Hepatocyte (in vitro differentiated cells): Measurements from ENCODE around the gene TMEM178A. TPM values are rescaled to one million over a fixed set of nuclear protein-coding genes. Genes with fewer than 3 reads are reported as not detected.

ENCODE experiments used
- DNase-seq: peaks from one replicate; pipeline ENCODE4 v3.0.0-alpha.2; 2016; ENCODE audit warnings: low spot score
- H2AFZ ChIP-seq: fragments of 200-600 bp; sonication (generic); 2 replicates; pipeline ENCODE4 v1.6.0; 2016; ENCODE audit warnings: antibody characterized with exemption, mild to moderate bottlenecking
- H3K27ac ChIP-seq: fragments of 200-600 bp; sonication (generic); 2 replicates; pipeline ENCODE4 v1.5.1; 2016; ENCODE audit warnings: mild to moderate bottlenecking
- H3K27me3 ChIP-seq: fragments of 200-600 bp; sonication (generic); 2 replicates; pipeline ENCODE4 v1.6.1; 2016
- H3K36me3 ChIP-seq: fragments of 200-600 bp; sonication (generic); replicated peaks from 2 replicates; pipeline ENCODE4 v1.5.1; 2016; ENCODE audit warnings: low read depth; ENCODE audit not compliant: insufficient read depth
- H3K4me1 ChIP-seq: fragments of 200-600 bp; sonication (generic); 2 replicates; pipeline ENCODE4 v1.5.1; 2016; ENCODE audit warnings: mild to moderate bottlenecking, moderate library complexity; ENCODE audit not compliant: insufficient read depth
- H3K4me2 ChIP-seq: fragments of 200-600 bp; sonication (generic); 2 replicates; pipeline ENCODE4 v1.6.0; 2016
- H3K4me3 ChIP-seq: fragments of 200-600 bp; sonication (generic); 2 replicates; pipeline ENCODE4 v1.5.1; 2016; ENCODE audit warnings: mild to moderate bottlenecking
- H3K79me2 ChIP-seq: fragments of 200-600 bp; sonication (generic); 2 replicates; pipeline ENCODE4 v1.6.0; 2017; ENCODE audit warnings: mild to moderate bottlenecking
- H3K9me2 ChIP-seq: fragments of 200-600 bp; sonication (generic); replicated peaks from 2 replicates; pipeline ENCODE4 v1.6.0; 2017; ENCODE audit warnings: mild to moderate bottlenecking; ENCODE audit not compliant: insufficient read depth
- H3K9me3 ChIP-seq: fragments of 200-600 bp; sonication (generic); 2 replicates; pipeline ENCODE4 v1.5.1; 2016; ENCODE audit warnings: low read depth, mild to moderate bottlenecking
- H4K20me1 ChIP-seq: fragments of 200-600 bp; sonication (generic); 2 replicates; pipeline ENCODE4 v1.6.0; 2016; ENCODE audit warnings: mild to moderate bottlenecking; ENCODE audit not compliant: insufficient read depth, poor library complexity, severe bottlenecking
- EZH2 ChIP-seq: fragments of 200-600 bp; sonication (generic); IDR thresholded peaks from 2 replicates; pipeline ENCODE4 v1.6.1; 2016; ENCODE audit warnings: antibody characterized with exemption, mild to moderate bottlenecking, borderline replicate concordance
- EZH2phosphoT487 ChIP-seq: fragments of 200-600 bp; sonication (generic); IDR thresholded peaks from one replicate; pipeline ENCODE4 v1.6.1; 2018; ENCODE audit warnings: antibody characterized with exemption, mild to moderate bottlenecking, low read depth, moderate library complexity; ENCODE audit not compliant: unreplicated experiment, severe bottlenecking
- WGBS: methylation state at CpG from one replicate; pipeline ENCODE4 v1.1.6; 2016; ENCODE audit warnings: low lambda C conversion rate; ENCODE audit errors: missing lambda C conversion rate; 5-methylcytosine and 5-hydroxymethylcytosine counted together
- polyA plus RNA-seq: library from polyadenylated mRNA; unstranded; fragments of >200 nt; fragmentation: Nextera tagmentation; extraction: Ambion mirVana; gene quantifications from 2 replicates; pipeline ENCODE4 v1.2.1, GENCODE V29; 2016
- total RNA-seq: library from RNA; depleted of rRNA; stranded (reverse); fragments of >200 nt; gene quantifications from 2 replicates; pipeline ENCODE4 v1.2.3, GENCODE V29; 2014
- TF ChIP-seq, protein P1 (sequence below): fragments of 200-600 bp; sonication (generic); IDR thresholded peaks from 2 replicates; pipeline ENCODE4 v1.5.1; 2016; ENCODE audit warnings: antibody characterized with exemption, mild to moderate bottlenecking; ENCODE audit not compliant: poor library complexity

TMEM178A gene
- total and polyA plus RNA-seq, 2 experiments from 2014 or later: 3.9 to 6.6 TPM

DNA sequence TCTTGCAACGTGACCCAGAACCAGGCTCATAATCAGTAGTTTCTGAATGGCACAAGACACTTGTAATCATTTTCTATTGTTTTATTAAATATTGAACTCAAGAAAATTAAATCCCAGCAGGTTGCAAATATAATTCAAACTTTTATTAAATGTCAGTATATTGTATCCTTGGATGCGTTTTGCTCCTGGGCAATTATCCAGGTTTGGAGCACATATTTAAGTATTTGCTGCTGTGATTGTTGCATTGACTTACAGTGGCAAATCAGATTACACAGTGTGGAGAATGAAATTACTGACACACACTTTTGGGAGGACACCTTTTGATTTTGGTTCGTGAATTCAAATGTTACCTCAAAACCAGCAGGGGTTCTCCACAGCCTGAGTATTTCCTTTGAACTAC lies 27.1 kb upstream of the TMEM178A start:
- no peak overlapping the region for H3K4me2 ChIP-seq
- TF ChIP-seq EZH2phosphoT487 (no peak), EZH2 (no peak)
- TF ChIP-seq, protein P1, sequence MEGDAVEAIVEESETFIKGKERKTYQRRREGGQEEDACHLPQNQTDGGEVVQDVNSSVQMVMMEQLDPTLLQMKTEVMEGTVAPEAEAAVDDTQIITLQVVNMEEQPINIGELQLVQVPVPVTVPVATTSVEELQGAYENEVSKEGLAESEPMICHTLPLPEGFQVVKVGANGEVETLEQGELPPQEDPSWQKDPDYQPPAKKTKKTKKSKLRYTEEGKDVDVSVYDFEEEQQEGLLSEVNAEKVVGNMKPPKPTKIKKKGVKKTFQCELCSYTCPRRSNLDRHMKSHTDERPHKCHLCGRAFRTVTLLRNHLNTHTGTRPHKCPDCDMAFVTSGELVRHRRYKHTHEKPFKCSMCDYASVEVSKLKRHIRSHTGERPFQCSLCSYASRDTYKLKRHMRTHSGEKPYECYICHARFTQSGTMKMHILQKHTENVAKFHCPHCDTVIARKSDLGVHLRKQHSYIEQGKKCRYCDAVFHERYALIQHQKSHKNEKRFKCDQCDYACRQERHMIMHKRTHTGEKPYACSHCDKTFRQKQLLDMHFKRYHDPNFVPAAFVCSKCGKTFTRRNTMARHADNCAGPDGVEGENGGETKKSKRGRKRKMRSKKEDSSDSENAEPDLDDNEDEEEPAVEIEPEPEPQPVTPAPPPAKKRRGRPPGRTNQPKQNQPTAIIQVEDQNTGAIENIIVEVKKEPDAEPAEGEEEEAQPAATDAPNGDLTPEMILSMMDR: no peak
- H2AFZ ChIP-seq: no peak overlapping the region
- no peaks in the 10 kb centered on the region for H3K9me3 ChIP-seq
- H3K27ac ChIP-seq: no peak overlapping the region
- no peaks in the 10 kb centered on the region for H3K79me2 ChIP-seq
- WGBS: 86% methylated on average over 3 of the region's 3 CpGs
- no peak overlapping the region for H3K4me3 ChIP-seq
- H3K27me3 ChIP-seq: no peaks in the 10 kb centered on the region
- no peaks in the 10 kb centered on the region for H4K20me1 ChIP-seq
- H3K36me3 ChIP-seq: no peaks in the 10 kb centered on the region
- no peaks in the 10 kb centered on the region for H3K4me1 ChIP-seq
- H3K9me2 ChIP-seq: no peaks in the 10 kb centered on the region
- no peak for DNase-seq

DNA sequence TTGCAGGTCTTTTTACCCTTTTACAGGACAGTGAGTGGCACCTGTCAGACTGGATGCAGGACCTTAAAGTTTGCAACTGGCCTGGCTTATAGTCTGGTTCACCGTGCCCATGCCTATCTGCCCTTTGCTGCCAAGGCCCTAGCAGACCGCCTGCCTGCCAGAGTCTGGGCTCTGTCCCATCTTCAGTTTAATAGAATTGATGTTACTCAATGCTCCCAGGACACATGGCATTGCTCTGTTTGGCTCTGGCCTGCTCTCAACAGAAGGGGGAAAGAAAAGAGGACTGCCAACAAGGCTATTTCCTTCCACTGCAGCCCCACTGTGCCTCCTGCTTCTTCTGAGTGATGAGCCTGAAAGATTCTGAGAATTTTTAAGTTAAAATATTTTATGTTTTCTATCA lies 25.6 kb upstream of the TMEM178A start:
- 84% methylated on average over 2 of the region's 2 CpGs for WGBS
- Histone ChIP-seq H4K20me1 (no peaks in the 10 kb centered on the region), H2AFZ (no peak overlapping the region), H3K9me2 (no peaks in the 10 kb centered on the region), H3K79me2 (no peaks in the 10 kb centered on the region), H3K4me2 (no peak overlapping the region), H3K4me3 (no peak overlapping the region), H3K27ac (no peak overlapping the region), H3K27me3 (no peaks in the 10 kb centered on the region), H3K36me3 (no peaks in the 10 kb centered on the region), H3K4me1 (no peaks in the 10 kb centered on the region), H3K9me3 (no peaks in the 10 kb centered on the region)
- no peak for DNase-seq
- TF ChIP-seq EZH2: no peak
- no peak for TF ChIP-seq EZH2phosphoT487
- TF ChIP-seq, protein P1: no peak

DNA sequence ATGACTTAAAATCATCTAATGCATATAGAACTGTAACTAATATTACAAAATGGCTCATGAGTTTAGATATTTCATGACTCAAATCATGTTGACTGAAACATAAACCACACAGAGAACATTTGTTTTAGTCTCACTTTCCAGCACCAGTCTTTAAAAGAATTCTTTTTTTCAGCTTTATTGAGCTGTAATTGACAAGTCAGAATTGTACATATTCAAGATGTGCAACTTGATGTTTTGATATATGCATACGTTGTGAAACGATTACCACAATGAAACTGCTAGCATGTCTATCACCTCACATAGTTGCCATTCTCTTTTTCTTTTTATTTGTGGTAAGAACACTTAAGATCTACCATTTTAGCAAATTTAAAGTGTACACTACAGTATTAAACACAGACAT lies 25.0 kb upstream of the TMEM178A start:
- H3K4me2 ChIP-seq: no peak overlapping the region
- 88% methylated on average over 2 of the region's 2 CpGs for WGBS
- no peaks in the 10 kb centered on the region for H3K36me3 ChIP-seq
- H2AFZ ChIP-seq: no peak overlapping the region
- DNase-seq: no peak
- no peaks in the 10 kb centered on the region for H3K79me2 ChIP-seq
- H3K4me1 ChIP-seq: no peaks in the 10 kb centered on the region
- H3K4me3 ChIP-seq: no peak overlapping the region
- no peaks in the 10 kb centered on the region for H4K20me1 ChIP-seq
- H3K9me2 ChIP-seq: no peaks in the 10 kb centered on the region
- H3K27ac ChIP-seq: no peak overlapping the region
- no peaks in the 10 kb centered on the region for H3K9me3 ChIP-seq
- H3K27me3 ChIP-seq: no peaks in the 10 kb centered on the region
- TF ChIP-seq EZH2 (no peak), EZH2phosphoT487 (no peak)
- TF ChIP-seq, protein P1: no peak

DNA sequence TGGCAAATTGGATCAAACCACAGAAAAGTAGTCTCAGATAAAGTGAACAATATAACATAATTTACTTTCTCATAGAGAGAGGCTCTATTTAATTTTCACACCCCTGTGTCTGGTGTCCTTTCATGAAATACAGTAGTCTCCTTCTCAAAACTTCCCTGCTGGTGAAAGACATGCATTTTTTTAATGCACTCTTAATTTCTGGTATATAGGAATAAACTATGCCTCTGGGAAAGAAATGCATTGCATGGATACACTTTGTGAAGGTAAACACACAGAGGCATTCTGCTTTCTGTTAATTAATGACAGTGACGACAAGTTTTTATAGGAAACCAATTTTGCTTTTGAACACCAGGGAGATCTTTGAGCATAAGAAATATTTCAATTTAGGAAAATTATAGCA lies 24.1 kb upstream of the TMEM178A start:
- H3K27me3 ChIP-seq: no peaks in the 10 kb centered on the region
- no peaks in the 10 kb centered on the region for H4K20me1 ChIP-seq
- no peaks in the 10 kb centered on the region for H3K9me3 ChIP-seq
- H3K79me2 ChIP-seq: no peaks in the 10 kb centered on the region
- H3K9me2 ChIP-seq: no peaks in the 10 kb centered on the region
- H3K4me3 ChIP-seq: no peak overlapping the region
- no peaks in the 10 kb centered on the region for H3K4me1 ChIP-seq
- DNase-seq: no peak
- H3K27ac ChIP-seq: no peak overlapping the region
- no peak overlapping the region for H2AFZ ChIP-seq
- 93% methylated on average over 1 of the region's 1 CpG for WGBS
- TF ChIP-seq, protein P1: no peak
- no peak for TF ChIP-seq EZH2
- no peak for TF ChIP-seq EZH2phosphoT487
- no peaks in the 10 kb centered on the region for H3K36me3 ChIP-seq
- no peak overlapping the region for H3K4me2 ChIP-seq
